Adrenal gland (tissue), 12 donors: Measurements from ENCODE around the gene KLC4. TPM values are rescaled to one million over a fixed set of nuclear protein-coding genes. Genes with fewer than 3 reads are reported as not detected.

ENCODE experiments used
- DNase-seq, 7 donors: peaks; one replicate each; pipeline ENCODE4 v3.0.0-alpha.2; 2019 to 2020
- H3K27ac ChIP-seq, 5 donors: fragments of 200-600 bp; sonication (generic) in 4 of 5; 1 replicate in 3 of 5; 2 replicates in 2 of 5; pipeline versions ENCODE4 v1.5.1 to v1.8.0; 2016 to 2020; ENCODE audit warnings: mild to moderate bottlenecking in 1 of 5
- H3K27me3 ChIP-seq: fragments of 200-600 bp; 2 replicates; pipeline ENCODE4 v1.8.0; 2021
- H3K36me3 ChIP-seq, 2 donors: fragments of 200-600 bp; replicated peaks in 1 of 2; 1 replicate in 1 of 2; 2 replicates in 1 of 2; pipeline versions ENCODE4 v1.5.1 to v1.8.0; 2018 to 2022
- H3K4me1 ChIP-seq, 2 donors: fragments of 200-600 bp; replicated peaks in 1 of 2; 1 replicate in 1 of 2; 2 replicates in 1 of 2; pipeline versions ENCODE4 v1.5.1 to v1.8.0; 2018 to 2021
- H3K4me3 ChIP-seq, 4 donors: fragments of 200-600 bp; sonication (generic) in 3 of 4; one replicate each; pipeline ENCODE4 v1.5.1; 2016 to 2018
- H3K9me3 ChIP-seq, 3 donors: fragments of 200-600 bp; sonication (generic) in 1 of 3; replicated peaks in 1 of 3; 1 replicate in 2 of 3; 2 replicates in 1 of 3; pipeline versions ENCODE4 v1.5.1 to v1.8.0; 2016 to 2021
- CTCF ChIP-seq, 6 experiments: fragments of 450-650 bp in 4 of 6; fragments of 200-600 bp in 2 of 6; sonication (generic) in 1 of 6; IDR thresholded peaks; 1 replicate in 5 of 6; 2 replicates in 1 of 6; pipeline versions ENCODE4 v1.5.1 to v1.8.0; 2016 to 2021; ENCODE audit warnings: antibody characterized with exemption in 6 of 6, mild to moderate bottlenecking in 2 of 6, moderate library complexity in 1 of 6
- POLR2A ChIP-seq, 2 donors: fragments of 450-650 bp; IDR thresholded peaks; one replicate each; pipeline ENCODE4 v1.6.1; 2017; ENCODE audit warnings: antibody characterized with exemption in 2 of 2, mild to moderate bottlenecking in 2 of 2, moderate library complexity in 1 of 2
- WGBS, 4 donors: extraction: QIAGEN DNeasy Blood & Tissue Kit in 2 of 4; methylation state at CpG; one replicate each; pipeline versions ENCODE4 v1.1.5 to v1.1.7; 2013 to 2017; 5-methylcytosine and 5-hydroxymethylcytosine counted together
- intact Hi-C, 2 donors: fragments of 100-400 bp; cut with DNase I; formaldehyde crosslinking; loops; one replicate each; pipeline versions ENCODE4 v1.14.1 to v1.15.0; 2022 to 2023
- polyA plus RNA-seq, 3 donors: library from polyadenylated mRNA; stranded (reverse); fragments of 200-250 nt in 2 of 3; fragments of 350-450 nt in 1 of 3; fragmentation: Illumina TruSeq in 1 of 3; extraction: RNeasy Lipid Tissue Mini Kit (QIAGEN cat#74804) in 1 of 3; gene quantifications; one replicate each; pipeline ENCODE4 v1.2.3, GENCODE V29; 2013 to 2014
- total RNA-seq, 9 donors: library from RNA; depleted of rRNA in 4 of 9; stranded (reverse); fragments of >200 nt in 4 of 9; fragments of 120-200 nt in 1 of 9; fragmentation: NEBNext Ultra II Directional in 1 of 9; extraction: Animal tissue kit (Norgen Biotek cat#: 25700) in 1 of 9; gene quantifications; one replicate each; pipeline versions ENCODE4 v1.1.0 to v1.2.4, GENCODE V29; 2013 to 2023
- donor health status: healthy with polysubstance abuse.
- donor health status: Bipolar disorder and iron deficiency.
- donor health status: DM: yes; HTN: yes; CAD: no.
- donor health status: DM: no; HTN: no; CAD: no.
- donor health status: DM: no; HTN: no; CAD: no.
- donor health status: DM: yes; HTN: yes; CAD: no.

KLC4 gene
- total and polyA plus RNA-seq, 12 donors = 14.2 to 84.9 (median 33.9) TPM

- H3K9me3 ChIP-seq = no peaks in the 10 kb centered on the region
- H3K36me3 ChIP-seq = no peaks in the 10 kb centered on the region
- H3K4me1 ChIP-seq = peaks cover 4 to 27% of the 10 kb centered on the region in 2 donors
- TF ChIP-seq CTCF (IDR thresholded peaks at IDR 0.05) (no peak), POLR2A (IDR thresholded peaks at IDR 0.05) (no peak)
- DNase-seq = no peak
- no peak overlapping the region for H3K4me3 ChIP-seq
- H3K27ac ChIP-seq = no peak overlapping the region
- no peaks in the 10 kb centered on the region for H3K27me3 ChIP-seq
- intact Hi-C loops = no loop called here
- 78 to 85% (median 80%) methylated on average over 13 to 25 of the region's 25 CpGs for WGBS, 4 donors
These were observed 64.3 kb downstream of the KLC4 start for GRCh38 chr6:43123461-43124314.

- Histone ChIP-seq H3K9me3 (no peaks in the 10 kb centered on the region), H3K27ac (no peak overlapping the region), H3K4me1 (peaks cover 4 to 27% of the 10 kb centered on the region in 2 donors), H3K36me3 (no peaks in the 10 kb centered on the region), H3K27me3 (no peaks in the 10 kb centered on the region), H3K4me3 (no peak overlapping the region)
- 79 to 86% (median 82%) methylated on average over 5 to 6 of the region's 6 CpGs; no CpG with 5 or more reads in 1 of the 4 donors for WGBS, 4 donors
- no peak for TF ChIP-seq CTCF (IDR thresholded peaks at IDR 0.05)
- no peak for TF ChIP-seq POLR2A (IDR thresholded peaks at IDR 0.05)
- intact Hi-C loops = no loop called here
- no peak for DNase-seq
These were observed 65.0 kb downstream of the KLC4 start for GRCh38 chr6:43124481-43124880.

Other genes starting within 250 kb of the KLC4 start
- 100 to 1,000 TPM in 3 of 9 donors, 10 to 100 TPM in 6; 90.2 to 130 (median 94.9) TPM for gene RPL7L1, start 180.0 kb upstream of the KLC4 start, total RNA-seq
- 100 to 1,000 TPM in 1 of 3 donors, 10 to 100 TPM in 2; 33.3 to 106 (median 47.2) TPM for gene RPL7L1, start 180.0 kb upstream of the KLC4 start, polyA plus RNA-seq
- under 1 TPM in 2 of 9 donors, not detected in 7; 0.22 to 0.34 TPM for gene PTCRA, start 143.6 kb upstream of the KLC4 start, total RNA-seq
- not detected for gene PTCRA, start 143.6 kb upstream of the KLC4 start, polyA plus RNA-seq
- 10 to 100 TPM; 21.1 to 59.7 (median 38.5) TPM for gene CNPY3, start 130.2 kb upstream of the KLC4 start, total RNA-seq
- 10 to 100 TPM; 22.4 to 53.5 (median 48.2) TPM for gene CNPY3, start 130.2 kb upstream of the KLC4 start, polyA plus RNA-seq
- under 1 TPM in 5 of 9 donors, not detected in 4; 0.28 to 0.65 (median 0.52) TPM for gene GNMT, start 98.9 kb upstream of the KLC4 start, total RNA-seq
- 1 to 10 TPM in 2 of 3 donors, under 1 TPM in 1; 0.29 to 4.4 (median 1.1) TPM for gene GNMT, start 98.9 kb upstream of the KLC4 start, polyA plus RNA-seq
- 10 to 100 TPM; 21.0 to 63.9 (median 34.3) TPM for gene PEX6, start 80.5 kb upstream of the KLC4 start, total RNA-seq
- 10 to 100 TPM in 2 of 3 donors, 1 to 10 TPM in 1; 7.4 to 41.7 (median 22.7) TPM for gene PEX6, start 80.5 kb upstream of the KLC4 start, polyA plus RNA-seq
- gene PPP2R5D, start 75.1 kb upstream of the KLC4 start, total RNA-seq = 10 to 100 TPM; 24.2 to 97.8 (median 32.5) TPM
- gene PPP2R5D, start 75.1 kb upstream of the KLC4 start, polyA plus RNA-seq = 10 to 100 TPM; 29.7 to 38.9 (median 37.9) TPM
- gene MEA1, start 45.7 kb upstream of the KLC4 start, total RNA-seq = 100 to 1,000 TPM in 2 of 9 donors, 10 to 100 TPM in 7; 54.6 to 109 (median 69.8) TPM
- gene MEA1, start 45.7 kb upstream of the KLC4 start, polyA plus RNA-seq = 100 to 1,000 TPM in 2 of 3 donors, 10 to 100 TPM in 1; 81.1 to 142 (median 135) TPM
- 100 to 1,000 TPM in 7 of 9 donors, 10 to 100 TPM in 2; 72.3 to 139 (median 107) TPM for gene KLHDC3, start 45.4 kb upstream of the KLC4 start, total RNA-seq
- 100 to 1,000 TPM in 2 of 3 donors, 10 to 100 TPM in 1; 51.2 to 144 (median 112) TPM for gene KLHDC3, start 45.4 kb upstream of the KLC4 start, polyA plus RNA-seq
- 100 to 1,000 TPM in 1 of 9 donors, 10 to 100 TPM in 8; 37.9 to 109 (median 53.7) TPM for gene RRP36, start 38.0 kb upstream of the KLC4 start, total RNA-seq
- gene RRP36, start 38.0 kb upstream of the KLC4 start, polyA plus RNA-seq = 10 to 100 TPM; 29.6 to 98.2 (median 32.1) TPM
- gene CUL7, start 5.8 kb upstream of the KLC4 start, total RNA-seq = 10 to 100 TPM; 17.9 to 52.5 (median 35.5) TPM
- 10 to 100 TPM; 12.0 to 30.6 (median 19.3) TPM for gene CUL7, start 5.8 kb upstream of the KLC4 start, polyA plus RNA-seq
- gene MRPL2, start 197 bp upstream of the KLC4 start, total RNA-seq = 100 to 1,000 TPM in 1 of 9 donors, 10 to 100 TPM in 8; 16.7 to 118 (median 74.6) TPM
- 100 to 1,000 TPM in 2 of 3 donors, 10 to 100 TPM in 1; 65.9 to 143 (median 124) TPM for gene MRPL2, start 197 bp upstream of the KLC4 start, polyA plus RNA-seq
- 10 to 100 TPM in 4 of 9 donors, 1 to 10 TPM in 5; 2.8 to 16.7 (median 8.4) TPM for gene PTK7, start 16.7 kb downstream of the KLC4 start, total RNA-seq
- gene PTK7, start 16.7 kb downstream of the KLC4 start, polyA plus RNA-seq = 10 to 100 TPM in 1 of 3 donors, 1 to 10 TPM in 2; 2.8 to 14.2 (median 8.1) TPM
- 10 to 100 TPM in 8 of 9 donors, 1 to 10 TPM in 1; 7.3 to 30.9 (median 23.8) TPM for gene SRF, start 111.6 kb downstream of the KLC4 start, total RNA-seq
- gene SRF, start 111.6 kb downstream of the KLC4 start, polyA plus RNA-seq = 10 to 100 TPM; 12.6 to 23.3 (median 22.4) TPM
- 10 to 100 TPM; 23.3 to 49.3 (median 30.0) TPM for gene CUL9, start 122.6 kb downstream of the KLC4 start, total RNA-seq
- 100 to 1,000 TPM in 1 of 3 donors, 10 to 100 TPM in 2; 13.3 to 195 (median 97.5) TPM for gene CUL9, start 122.6 kb downstream of the KLC4 start, polyA plus RNA-seq
- gene DNPH1, start 169.8 kb downstream of the KLC4 start, total RNA-seq = 100 to 1,000 TPM in 6 of 9 donors, 10 to 100 TPM in 3; 57.2 to 229 (median 133) TPM
- 100 to 1,000 TPM in 1 of 3 donors, 10 to 100 TPM in 2; 33.7 to 143 (median 95.1) TPM for gene DNPH1, start 169.8 kb downstream of the KLC4 start, polyA plus RNA-seq
- 1 to 10 TPM in 3 of 9 donors, under 1 TPM in 6; 0.17 to 1.8 (median 0.44) TPM for gene TTBK1, start 183.8 kb downstream of the KLC4 start, total RNA-seq
- 1 to 10 TPM in 1 of 3 donors, under 1 TPM in 2; 0.81 to 5.4 (median 0.95) TPM for gene TTBK1, start 183.8 kb downstream of the KLC4 start, polyA plus RNA-seq
- gene SLC22A7, start 238.6 kb downstream of the KLC4 start, total RNA-seq = under 1 TPM in 1 of 9 donors, not detected in 8; 0.14 TPM
- not detected for gene SLC22A7, start 238.6 kb downstream of the KLC4 start, polyA plus RNA-seq
- gene CRIP3, start 249.2 kb downstream of the KLC4 start, total RNA-seq = 1 to 10 TPM in 3 of 9 donors, not detected in 6; 1.2 to 1.5 (median 1.5) TPM
- gene CRIP3, start 249.2 kb downstream of the KLC4 start, polyA plus RNA-seq = 1 to 10 TPM in 2 of 3 donors, under 1 TPM in 1; 0.44 to 8.9 (median 2.5) TPM